ENCODE data around the gene OR6M1.

DNA sequence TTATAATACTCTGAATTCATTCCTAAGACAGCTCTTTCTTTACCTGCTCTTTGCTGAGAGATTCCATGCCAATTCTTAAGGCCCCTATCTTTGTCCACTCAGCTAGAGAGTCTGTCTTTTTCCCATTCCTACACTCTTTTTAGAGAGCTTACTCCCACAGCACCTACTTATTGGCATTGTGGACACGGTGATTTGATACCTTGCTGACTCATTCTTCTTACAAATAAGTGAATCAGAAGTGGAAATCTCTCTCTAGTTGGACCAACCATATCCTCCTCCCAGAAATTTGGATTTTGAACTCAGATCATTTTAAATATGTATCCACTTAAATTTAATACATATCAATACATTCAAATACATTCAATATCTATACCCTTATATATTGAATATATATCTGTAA, 32.5 kb upstream of the OR6M1 start:
- TF ChIP-seq SMC3 (IDR thresholded peaks at IDR 0.05) (no peak), HDAC2 (IDR thresholded peaks at IDR 0.05) (no peak)
- TF ChIP-seq, protein P1, sequence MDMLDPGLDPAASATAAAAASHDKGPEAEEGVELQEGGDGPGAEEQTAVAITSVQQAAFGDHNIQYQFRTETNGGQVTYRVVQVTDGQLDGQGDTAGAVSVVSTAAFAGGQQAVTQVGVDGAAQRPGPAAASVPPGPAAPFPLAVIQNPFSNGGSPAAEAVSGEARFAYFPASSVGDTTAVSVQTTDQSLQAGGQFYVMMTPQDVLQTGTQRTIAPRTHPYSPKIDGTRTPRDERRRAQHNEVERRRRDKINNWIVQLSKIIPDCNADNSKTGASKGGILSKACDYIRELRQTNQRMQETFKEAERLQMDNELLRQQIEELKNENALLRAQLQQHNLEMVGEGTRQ (IDR thresholded peaks at IDR 0.05) = no peak

All from A549 (cell line).